Mesothelial cell of epicardium (in vitro differentiated cells): ENCODE data around the gene MUCL3. TPM values are rescaled to one million over a fixed set of nuclear protein-coding genes. Genes with fewer than 3 reads are reported as not detected.
A peak's percentile ranks its signal among the peaks of the same experiment; 100 is the strongest.

Experiments used
- DNase-seq, 2 experiments: peaks; one replicate each; pipeline ENCODE4 v3.0.0; 2021; ENCODE audit warnings: low spot score in 2 of 2; ENCODE audit not compliant: unreplicated experiment in 2 of 2
- H3K27ac Mint-ChIP-seq: 2 replicates; pipeline ENCODE4 v1.8.0; 2021; ENCODE audit warnings: mixed read lengths
- H3K27me3 Mint-ChIP-seq: 2 replicates; pipeline ENCODE4 v1.8.0; 2021; ENCODE audit warnings: low read depth, mixed read lengths
- H3K36me3 Mint-ChIP-seq: 2 replicates; pipeline ENCODE4 v1.8.0; 2021; ENCODE audit warnings: mixed read lengths
- H3K4me1 Mint-ChIP-seq: 2 replicates; pipeline ENCODE4 v1.8.0; 2021; ENCODE audit warnings: mixed read lengths
- H3K4me3 Mint-ChIP-seq: 2 replicates; pipeline ENCODE4 v1.8.0; 2021; ENCODE audit warnings: mild to moderate bottlenecking, moderate library complexity, mixed read lengths
- H3K9me3 Mint-ChIP-seq: 2 replicates; pipeline ENCODE4 v1.8.0; 2021; ENCODE audit warnings: mixed read lengths
- CTCF ChIP-seq: fragments of 200-600 bp; sonication (generic); IDR thresholded peaks from one replicate; pipeline ENCODE4 v1.5.0; 2021; ENCODE audit warnings: antibody characterized with exemption; ENCODE audit not compliant: unreplicated experiment
- total RNA-seq: library from RNA; stranded (reverse); gene quantifications from 3 replicates; pipeline ENCODE4 v1.2.1, GENCODE V29; 2021

MUCL3 gene
- total RNA-seq, 1 donor from 2014 or later: not detected

- peaks cover 51% of the 10 kb centered on the region for H3K4me1 Mint-ChIP-seq
- no peak for TF ChIP-seq CTCF
- no peaks in the 10 kb centered on the region for H3K9me3 Mint-ChIP-seq
- no peak for DNase-seq
- no peaks in the 10 kb centered on the region for H3K27me3 Mint-ChIP-seq
- no peaks in the 10 kb centered on the region for H3K36me3 Mint-ChIP-seq
- H3K27ac Mint-ChIP-seq: no peak overlapping the region
- H3K4me3 Mint-ChIP-seq: no peak overlapping the region
These were observed 2.0 kb upstream of the MUCL3 start for GRCh38 chr6:30938730-30939129.

- Mint-ChIP-seq H3K27ac (no peak overlapping the region), H3K4me1 (peaks cover 51% of the 10 kb centered on the region), H3K9me3 (no peaks in the 10 kb centered on the region), H3K27me3 (no peaks in the 10 kb centered on the region), H3K36me3 (no peaks in the 10 kb centered on the region), H3K4me3 (no peak overlapping the region)
- DNase-seq: no peak
- TF ChIP-seq CTCF: no peak
These were observed 1.3 kb upstream of the MUCL3 start for GRCh38 chr6:30939473-30939872.

- peak; percentile 80 to 84 for DNase-seq
- H3K9me3 Mint-ChIP-seq: no peaks in the 10 kb centered on the region
- H3K4me3 Mint-ChIP-seq: no peak overlapping the region
- H3K4me1 Mint-ChIP-seq: peaks cover 31% of the 10 kb centered on the region
- H3K36me3 Mint-ChIP-seq: no peaks in the 10 kb centered on the region
- no peak for TF ChIP-seq CTCF
- peak overlapping the region; percentile 21 for H3K27ac Mint-ChIP-seq
- peaks cover 2% of the 10 kb centered on the region for H3K27me3 Mint-ChIP-seq
These were observed 1.7 kb downstream of the MUCL3 start for GRCh38 chr6:30942338-30943060.

- H3K36me3 Mint-ChIP-seq: no peaks in the 10 kb centered on the region
- no peak overlapping the region for H3K4me3 Mint-ChIP-seq
- no peak overlapping the region for H3K27ac Mint-ChIP-seq
- H3K9me3 Mint-ChIP-seq: no peaks in the 10 kb centered on the region
- H3K4me1 Mint-ChIP-seq: peaks cover 22% of the 10 kb centered on the region
- no peak for DNase-seq
- peaks cover 13% of the 10 kb centered on the region for H3K27me3 Mint-ChIP-seq
- no peak for TF ChIP-seq CTCF
These were observed 3.3 kb downstream of the MUCL3 start for GRCh38 chr6:30944051-30944450.

GRCh38 chr6:30945281-30945680 lies 4.5 kb downstream of the MUCL3 start:
- Mint-ChIP-seq H3K4me3 (no peak overlapping the region), H3K27ac (no peak overlapping the region), H3K9me3 (peaks cover 3% of the 10 kb centered on the region), H3K27me3 (peaks cover 24% of the 10 kb centered on the region), H3K4me1 (peaks cover 12% of the 10 kb centered on the region), H3K36me3 (no peaks in the 10 kb centered on the region)
- TF ChIP-seq CTCF: no peak
- no peak for DNase-seq
